ENCODE data around the gene GALNS.

GRCh38 chr16:88836791-88837190 is 20.0 kb downstream of the GALNS start:
- TF ChIP-seq ESRRA (IDR thresholded peaks at IDR 0.05; ENCODE audit: borderline replicate concordance, low read length) (no peak), ELK1 (IDR thresholded peaks at IDR 0.05; ENCODE audit: low read depth, low read length) (no peak), CTCF (IDR thresholded peaks at IDR 0.05) (no peak), JUN (IDR thresholded peaks at IDR 0.05) (no peak), BHLHE40 (IDR thresholded peaks at IDR 0.05; ENCODE audit: low read depth, low read length) (no peak), POLR2A (IDR thresholded peaks at IDR 0.05; ENCODE audit: low read length) (no peak), REST (IDR thresholded peaks at IDR 0.05) (no peak), RCOR1 (IDR thresholded peaks at IDR 0.05; ENCODE audit: low read depth, low read length) (no peak), MAX (IDR thresholded peaks at IDR 0.05) (no peak), RAD21 (conservative IDR thresholded peaks at IDR 0.05 in 1 of 2, IDR thresholded peaks at IDR 0.05 in 1 of 2) (no peak), NPAS2 (CRISPR knock-in tag; IDR thresholded peaks at IDR 0.05; ENCODE audit: borderline replicate concordance) (no peak), USF2 (IDR thresholded peaks at IDR 0.05) (no peak), JUNB (IDR thresholded peaks at IDR 0.05) (no peak)
- TF ChIP-seq, protein P1, sequence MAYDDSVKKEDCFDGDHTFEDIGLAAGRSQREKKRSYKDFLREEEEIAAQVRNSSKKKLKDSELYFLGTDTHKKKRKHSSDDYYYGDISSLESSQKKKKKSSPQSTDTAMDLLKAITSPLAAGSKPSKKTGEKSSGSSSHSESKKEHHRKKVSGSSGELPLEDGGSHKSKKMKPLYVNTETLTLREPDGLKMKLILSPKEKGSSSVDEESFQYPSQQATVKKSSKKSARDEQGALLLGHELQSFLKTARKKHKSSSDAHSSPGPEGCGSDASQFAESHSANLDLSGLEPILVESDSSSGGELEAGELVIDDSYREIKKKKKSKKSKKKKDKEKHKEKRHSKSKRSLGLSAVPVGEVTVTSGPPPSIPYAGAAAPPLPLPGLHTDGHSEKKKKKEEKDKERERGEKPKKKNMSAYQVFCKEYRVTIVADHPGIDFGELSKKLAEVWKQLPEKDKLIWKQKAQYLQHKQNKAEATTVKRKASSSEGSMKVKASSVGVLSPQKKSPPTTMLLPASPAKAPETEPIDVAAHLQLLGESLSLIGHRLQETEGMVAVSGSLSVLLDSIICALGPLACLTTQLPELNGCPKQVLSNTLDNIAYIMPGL (CRISPR knock-in tag; IDR thresholded peaks at IDR 0.05; ENCODE audit: borderline replicate concordance): no peak
